GM19455 (cell line): Measurements from ENCODE around the gene EHMT1.

Experiments
- ATAC-seq: cut with Tn5 transposase; IDR thresholded peaks from one replicate; pipeline ENCODE4 v1.9.1; 2021; ENCODE audit not compliant: unreplicated experiment

EHMT1 gene

GRCh38 chr9:137618105-137619067, at the start of gene EHMT1:
Gene EHMT1 (plus strand): TSS chr9:137619005. CDS start chr9:137619029, 24 bp downstream.
- peak; percentile 69 for ATAC-seq

GRCh38 chr9:137569609-137570203, 49.1 kb upstream of the EHMT1 start:
- no peak for ATAC-seq

- no peak for ATAC-seq
Measured at GRCh38 chr9:137570566-137570965, 48.2 kb upstream of the EHMT1 start.

GRCh38 chr9:137574192-137574591, 44.6 kb upstream of the EHMT1 start:
- ATAC-seq = no peak

GRCh38 chr9:137575364-137575715, 43.5 kb upstream of the EHMT1 start:
- ATAC-seq = no peak

GRCh38 chr9:137575716-137576411, 42.9 kb upstream of the EHMT1 start:
- no peak for ATAC-seq

- peak; percentile 85 for ATAC-seq
Measured at GRCh38 chr9:137578518-137579258, 40.1 kb upstream of the EHMT1 start, which contains the start of gene DPH7. Gene DPH7 (minus strand): TSS chr9:137578925. CDS start chr9:137578777, 148 bp downstream.

- ATAC-seq = no peak
Measured at GRCh38 chr9:137579259-137579604, 39.6 kb upstream of the EHMT1 start.

GRCh38 chr9:137580209-137580953, 38.4 kb upstream of the EHMT1 start:
- no peak for ATAC-seq

GRCh38 chr9:137580954-137581322, 37.9 kb upstream of the EHMT1 start:
- no peak for ATAC-seq

- no peak for ATAC-seq
Measured at GRCh38 chr9:137581361-137582285, 37.2 kb upstream of the EHMT1 start.

GRCh38 chr9:137582286-137582860, 36.4 kb upstream of the EHMT1 start:
- no peak for ATAC-seq

GRCh38 chr9:137583347-137583746, 35.5 kb upstream of the EHMT1 start:
- no peak for ATAC-seq

GRCh38 chr9:137583957-137584356, 34.8 kb upstream of the EHMT1 start:
- no peak for ATAC-seq

- no peak for ATAC-seq
Measured at GRCh38 chr9:137586854-137587253, 32.0 kb upstream of the EHMT1 start.

GRCh38 chr9:137588311-137588710, 30.5 kb upstream of the EHMT1 start:
- ATAC-seq = no peak

GRCh38 chr9:137588891-137589290, 29.9 kb upstream of the EHMT1 start:
- ATAC-seq = no peak

GRCh38 chr9:137589441-137590122, 29.2 kb upstream of the EHMT1 start:
- peak; percentile 13 for ATAC-seq
